Activated T-helper 1 cell treated with anti-CD3 and anti-CD28 coated beads, Interleukin-12 subunit alpha, Interleukin-12 subunit beta, Interleukin-2, Interleukin-4 antibody, amounts not matched to agents 30 ng/mL and 10 ng/mL and 1 ng/mL, durations not matched to agents 14 hours and 24 hours and 36 hours (primary cell): ENCODE data around the gene RBM8A. TPM values are rescaled to one million over a fixed set of nuclear protein-coding genes. Genes with fewer than 3 reads are reported as not detected.

ENCODE experiments used
- DNase-seq: peaks from one replicate; pipeline ENCODE4 v3.0.0; 2021; ENCODE audit warnings: low spot score
- H3K27ac Mint-ChIP-seq: one replicate; pipeline ENCODE4 v1.8.0; 2021; ENCODE audit warnings: mild to moderate bottlenecking, mixed read lengths
- H3K27me3 Mint-ChIP-seq: one replicate; pipeline ENCODE4 v1.8.0; 2022; ENCODE audit warnings: mild to moderate bottlenecking, moderate library complexity, mixed read lengths; ENCODE audit not compliant: insufficient read depth
- H3K36me3 Mint-ChIP-seq: one replicate; pipeline ENCODE4 v1.8.0; 2021; ENCODE audit warnings: low read depth, mixed read lengths
- H3K4me1 Mint-ChIP-seq: one replicate; pipeline ENCODE4 v1.8.0; 2021; ENCODE audit warnings: low read depth, mixed read lengths
- H3K4me3 Mint-ChIP-seq: one replicate; pipeline ENCODE4 v1.8.0; 2021; ENCODE audit warnings: mild to moderate bottlenecking, moderate library complexity, mixed read lengths
- H3K9me3 Mint-ChIP-seq: one replicate; pipeline ENCODE4 v1.8.0; 2021; ENCODE audit warnings: mixed read lengths
- intact Hi-C: fragments of 100-400 bp; cut with micrococcal nuclease; formaldehyde crosslinking; loops from one replicate; pipeline ENCODE4 v1.15.1; 2024
- total RNA-seq: library from RNA; stranded (reverse); gene quantifications from 2 replicates; pipeline ENCODE4 v1.2.3, GENCODE V29; 2022

RBM8A gene
- total RNA-seq, 1 donor from 2014 or later: 354 TPM

DNA sequence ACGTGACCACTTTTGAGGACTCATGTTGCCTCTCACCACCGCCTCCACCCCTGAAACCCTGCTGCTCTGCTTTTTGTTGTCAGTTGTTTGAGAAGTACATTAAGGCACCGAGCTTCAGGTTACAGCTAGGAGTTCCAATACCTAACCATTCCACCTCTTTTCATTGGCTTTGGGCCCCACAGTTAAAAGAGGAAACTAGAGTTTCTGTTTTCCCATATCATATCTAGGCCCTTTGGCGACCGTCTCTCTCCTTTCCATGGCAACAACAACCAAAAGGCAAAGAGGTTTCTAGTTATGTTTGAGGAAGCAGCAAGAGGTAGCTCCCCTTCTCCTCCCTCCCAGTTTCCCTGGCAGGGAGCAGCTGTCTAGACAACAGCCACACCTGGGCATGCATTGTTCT, 47.5 kb downstream of the RBM8A start:
- intact Hi-C loops: no loop called here
- Mint-ChIP-seq H3K27ac (no peak overlapping the region), H3K4me1 (peaks cover 3% of the 10 kb centered on the region), H3K36me3 (no peaks in the 10 kb centered on the region), H3K4me3 (no peak overlapping the region), H3K27me3 (peaks cover 42% of the 10 kb centered on the region), H3K9me3 (no peaks in the 10 kb centered on the region)
- DNase-seq: no peak

GRCh38 chr1:145878724-145879123, 48.6 kb downstream of the RBM8A start:
- H3K36me3 Mint-ChIP-seq: no peaks in the 10 kb centered on the region
- no peak for DNase-seq
- peaks cover 36% of the 10 kb centered on the region for H3K27me3 Mint-ChIP-seq
- no peaks in the 10 kb centered on the region for H3K9me3 Mint-ChIP-seq
- intact Hi-C loops: no loop called here
- no peak overlapping the region for H3K4me3 Mint-ChIP-seq
- no peak overlapping the region for H3K27ac Mint-ChIP-seq
- no peaks in the 10 kb centered on the region for H3K4me1 Mint-ChIP-seq

DNA sequence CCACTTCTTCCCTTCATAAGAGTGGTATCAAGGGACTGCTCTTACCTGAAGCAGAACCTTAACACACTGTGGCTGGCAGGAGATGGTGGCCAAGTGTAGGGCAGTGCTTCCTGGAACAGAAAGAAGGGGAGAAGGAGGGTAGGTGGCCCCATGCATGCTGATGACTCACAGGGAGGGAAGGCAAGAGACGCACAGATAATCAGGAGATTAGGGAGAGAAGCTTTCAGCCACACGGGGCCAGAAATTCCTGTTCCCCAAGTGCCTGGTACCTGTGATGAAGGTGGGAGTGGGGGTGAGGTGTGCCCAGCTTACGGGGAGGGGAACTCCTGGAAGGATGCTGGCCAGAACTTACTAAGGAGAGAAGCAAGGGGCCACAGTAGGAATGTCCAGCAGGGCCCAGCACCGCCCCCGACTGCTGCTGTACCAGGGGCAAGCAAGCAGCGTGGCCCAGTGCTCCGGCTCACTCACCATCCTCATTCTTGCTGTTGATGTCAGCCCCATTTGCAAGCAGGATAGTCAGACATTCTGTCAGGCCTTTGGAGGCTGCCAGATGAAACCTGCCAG, 49.3 kb downstream of the RBM8A start:
- H3K4me1 Mint-ChIP-seq: peaks cover 2% of the 10 kb centered on the region
- intact Hi-C loops: no loop called here
- H3K9me3 Mint-ChIP-seq: no peaks in the 10 kb centered on the region
- no peak for DNase-seq
- H3K4me3 Mint-ChIP-seq: no peak overlapping the region
- no peaks in the 10 kb centered on the region for H3K36me3 Mint-ChIP-seq
- H3K27me3 Mint-ChIP-seq: peaks cover 33% of the 10 kb centered on the region
- no peak overlapping the region for H3K27ac Mint-ChIP-seq

DNA sequence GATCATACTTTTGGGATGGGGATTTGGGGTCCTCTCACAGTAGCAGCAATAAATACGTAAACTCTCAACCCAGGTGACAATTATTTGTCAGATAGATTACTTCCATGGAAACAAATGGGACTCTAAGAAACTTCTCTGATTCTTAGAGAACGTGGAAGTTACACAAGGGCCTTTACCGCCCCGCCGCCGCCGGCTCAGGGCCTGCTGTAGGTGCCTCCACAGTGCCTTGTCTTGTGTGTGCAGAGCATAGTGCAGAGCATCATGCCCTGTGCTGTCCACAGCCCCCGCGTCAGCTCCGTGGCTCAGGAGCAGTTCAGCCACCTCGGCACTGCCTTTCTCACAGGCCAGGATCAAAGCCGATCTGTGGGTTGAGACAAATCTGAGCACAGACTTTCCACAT, 52.6 kb downstream of the RBM8A start:
- no peak overlapping the region for H3K4me3 Mint-ChIP-seq
- H3K27ac Mint-ChIP-seq: no peak overlapping the region
- H3K4me1 Mint-ChIP-seq: peaks cover 16% of the 10 kb centered on the region
- no peaks in the 10 kb centered on the region for H3K36me3 Mint-ChIP-seq
- intact Hi-C loops: no loop called here
- H3K9me3 Mint-ChIP-seq: no peaks in the 10 kb centered on the region
- no peak for DNase-seq
- H3K27me3 Mint-ChIP-seq: peaks cover 37% of the 10 kb centered on the region

DNA sequence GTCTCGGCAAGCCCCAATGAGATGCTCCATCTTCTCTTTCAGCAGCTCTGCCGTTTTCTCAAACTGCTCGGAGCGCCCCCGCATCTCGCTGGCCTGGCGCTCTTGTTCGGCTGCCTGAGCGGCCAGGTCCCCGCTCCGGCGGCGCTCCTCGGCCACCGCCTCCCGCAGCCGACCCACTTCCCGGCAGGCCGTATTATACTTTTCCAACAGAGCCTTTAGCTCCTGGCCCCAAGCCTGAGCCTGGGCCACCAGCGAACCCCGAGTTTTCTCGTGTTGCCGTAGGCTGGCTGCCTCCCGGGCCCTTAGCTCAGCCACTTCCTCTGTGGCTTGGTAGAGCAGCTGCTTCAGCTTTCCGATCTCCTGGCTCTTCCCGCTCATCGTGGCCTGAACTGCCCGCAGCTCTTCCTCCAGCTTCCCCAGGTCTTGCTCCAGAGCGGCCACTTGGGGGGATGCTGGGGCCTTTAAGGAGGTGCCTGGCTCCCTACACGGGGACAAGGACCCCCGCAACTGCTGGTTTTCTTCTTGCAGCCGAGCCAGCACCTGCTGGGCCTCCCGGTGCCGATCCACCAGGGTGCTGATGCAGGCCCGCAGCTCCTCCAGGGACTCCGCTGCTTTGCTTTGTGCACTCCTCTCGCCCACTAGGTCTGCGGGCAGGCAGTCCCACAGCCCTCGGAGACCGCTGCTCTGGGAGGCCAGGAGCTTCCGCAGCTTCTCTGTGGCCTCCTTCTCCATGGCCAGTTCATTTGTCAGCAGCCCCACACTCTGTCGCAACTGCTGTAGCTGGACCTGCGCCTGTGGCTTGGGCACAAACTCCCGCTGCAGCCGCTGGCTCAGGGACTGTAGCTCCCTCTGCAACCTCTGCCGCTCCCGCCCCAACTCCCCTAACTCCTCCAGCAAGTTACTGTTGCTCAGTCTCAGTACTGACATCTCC, 55.0 kb downstream of the RBM8A start:
- peak overlapping the region; percentile 78 for H3K27ac Mint-ChIP-seq
- H3K4me3 Mint-ChIP-seq: peak overlapping the region; percentile 58
- no peaks in the 10 kb centered on the region for H3K9me3 Mint-ChIP-seq
- intact Hi-C loops: loop anchor here (2.0 kb wide), 1 partner anchor 27 kb away; the partner anchor contains the start of gene NUDT17
- H3K27me3 Mint-ChIP-seq: peaks cover 43% of the 10 kb centered on the region
- peaks cover 16% of the 10 kb centered on the region for H3K4me1 Mint-ChIP-seq
- no peaks in the 10 kb centered on the region for H3K36me3 Mint-ChIP-seq
- peak; percentile 30 for DNase-seq

Other genes with a start within 250 kb of the RBM8A start
- 0.18 TPM in 1 of 2 replicates, not detected in the other for gene PDZK1, start 220.1 kb downstream of the RBM8A start, total RNA-seq
- gene CD160, start 208.0 kb downstream of the RBM8A start, total RNA-seq: 0.27 TPM in 1 of 2 replicates, not detected in the other
- 18.8 and 20.0 TPM in 2 replicates for gene RNF115, start 103.4 kb downstream of the RBM8A start, total RNA-seq
- gene POLR3C, start 103.3 kb downstream of the RBM8A start, total RNA-seq: 44.5 and 47.2 TPM in 2 replicates
- gene NUDT17, start 81.9 kb downstream of the RBM8A start, total RNA-seq: 3.0 TPM in 2 replicates
- 16.9 and 17.0 TPM in 2 replicates for gene PIAS3, start 68.4 kb downstream of the RBM8A start, total RNA-seq
- 0.37 and 0.52 TPM in 2 replicates for gene ANKRD35, start 41.6 kb downstream of the RBM8A start, total RNA-seq
- gene ITGA10, start 17.4 kb downstream of the RBM8A start, total RNA-seq: 1.9 TPM in 2 replicates
- gene PEX11B, start 8.8 kb downstream of the RBM8A start, total RNA-seq: 30.6 and 31.2 TPM in 2 replicates
- 30.3 and 32.2 TPM in 2 replicates for gene LIX1L, start 30.5 kb upstream of the RBM8A start, total RNA-seq
- 4.8 and 5.1 TPM in 2 replicates for gene ANKRD34A, start 37.1 kb upstream of the RBM8A start, total RNA-seq
- 10.6 and 11.6 TPM in 2 replicates for gene POLR3GL, start 37.2 kb upstream of the RBM8A start, total RNA-seq
- 107 and 108 TPM in 2 replicates for gene TXNIP, start 69.1 kb upstream of the RBM8A start, total RNA-seq
- gene HJV, start 94.3 kb upstream of the RBM8A start, total RNA-seq: not detected in 2 replicates
- gene NBPF10, start 217.3 kb upstream of the RBM8A start, total RNA-seq: 3.6 and 3.7 TPM in 2 replicates